Epithelial cell of proximal tubule (primary cell): Measurements from ENCODE around the gene SH2D5. TPM values are rescaled to one million over a fixed set of nuclear protein-coding genes. Genes with fewer than 3 reads are reported as not detected.
"Not testable (repeated sequence)": the region's sequence is repeated elsewhere in the genome, so short reads cannot be mapped to it uniquely, and the experiment has no call there.

Source experiments
- DNase-seq: peaks from one replicate; pipeline ENCODE4 v3.0.0-alpha.2; 2011; ENCODE audit warnings: low read depth
- H3K4me3 ChIP-seq: 2 replicates; pipeline ENCODE4 v1.5.1; 2011; ENCODE audit warnings: low read depth, mild to moderate bottlenecking, low read length
- CTCF ChIP-seq: conservative IDR thresholded peaks from 2 replicates; pipeline ENCODE4 v1.5.1; 2012; ENCODE audit warnings: low read depth, mild to moderate bottlenecking, low read length
- total RNA-seq: library from RNA; depleted of rRNA; stranded (reverse); fragments of >200 nt; gene quantifications from 2 replicates; pipeline ENCODE4 v1.2.3, GENCODE V29; 2015

The SH2D5 gene
- total RNA-seq, 1 donor from 2014 or later, result 15.2 TPM

GRCh38 chr1:20723537-20724363 lies 8.8 kb downstream of the SH2D5 start:
- no peak for DNase-seq
- no peak overlapping the region for H3K4me3 ChIP-seq
- TF ChIP-seq CTCF, result no peak

GRCh38 chr1:20723159-20723536 lies 9.4 kb downstream of the SH2D5 start:
- no peak for DNase-seq
- no peak overlapping the region for H3K4me3 ChIP-seq

GRCh38 chr1:20721117-20722061 lies 11.1 kb downstream of the SH2D5 start:
- no peak for DNase-seq
- no peak overlapping the region for H3K4me3 ChIP-seq
- no peak for TF ChIP-seq CTCF

More at GRCh38 chr1:20723159-20723536, 9.4 kb downstream of the SH2D5 start:
- no peak for TF ChIP-seq CTCF

- no peak for TF ChIP-seq CTCF
- no peak for DNase-seq
- no peak overlapping the region for H3K4me3 ChIP-seq
Observed at GRCh38 chr1:20720631-20721091, 11.8 kb downstream of the SH2D5 start.

GRCh38 chr1:20719871-20720620 lies 12.5 kb downstream of the SH2D5 start:
- TF ChIP-seq CTCF, result no peak

GRCh38 chr1:20719261-20719660 lies 13.2 kb downstream of the SH2D5 start:
- DNase-seq, result no peak
- no peak for TF ChIP-seq CTCF
- H3K4me3 ChIP-seq, result no peak overlapping the region

More at GRCh38 chr1:20719871-20720620, 12.5 kb downstream of the SH2D5 start:
- no peak for DNase-seq
- no peak overlapping the region for H3K4me3 ChIP-seq

GRCh38 chr1:20718343-20718882 lies 14.1 kb downstream of the SH2D5 start:
- DNase-seq, result not testable (repeated sequence)
- H3K4me3 ChIP-seq, result peak overlapping the region; percentile 55
